Smooth muscle cell (in vitro differentiated cells): ENCODE data around the gene TPRG1L. TPM values are rescaled to one million over a fixed set of nuclear protein-coding genes. Genes with fewer than 3 reads are reported as not detected.

Source experiments
- DNase-seq: peaks from one replicate; lab custom pipeline; 2025; ENCODE audit not compliant: unreplicated experiment; lab: John Stamatoyannopoulos, UW
- H2AFZ ChIP-seq: fragments of 200-600 bp; sonication (generic); 2 replicates; pipeline ENCODE4 v1.6.0; 2016; ENCODE audit warnings: antibody characterized with exemption, low read depth, mild to moderate bottlenecking
- H3F3A ChIP-seq: fragments of 200-600 bp; sonication (generic); 2 replicates; pipeline ENCODE4 v1.6.0; 2017; ENCODE audit warnings: antibody characterized with exemption, low read depth
- H3K27ac ChIP-seq: fragments of 200-600 bp; sonication (generic); 2 replicates; pipeline ENCODE4 v1.5.1; 2016; ENCODE audit warnings: low read depth, mild to moderate bottlenecking
- H3K27me3 ChIP-seq: fragments of 200-600 bp; sonication (generic); 2 replicates; pipeline ENCODE4 v1.6.1; 2016; ENCODE audit warnings: low read depth, mild to moderate bottlenecking
- H3K36me3 ChIP-seq: fragments of 200-600 bp; sonication (generic); 2 replicates; pipeline ENCODE4 v1.5.1; 2016; ENCODE audit warnings: low read depth
- H3K4me1 ChIP-seq: fragments of 200-600 bp; sonication (generic); 2 replicates; pipeline ENCODE4 v1.5.1; 2016; ENCODE audit warnings: low read depth
- H3K4me2 ChIP-seq: fragments of 200-600 bp; sonication (generic); 2 replicates; pipeline ENCODE4 v1.6.0; 2016; ENCODE audit warnings: mild to moderate bottlenecking
- H3K4me3 ChIP-seq: fragments of 200-600 bp; sonication (generic); 2 replicates; pipeline ENCODE4 v1.5.1; 2016; ENCODE audit warnings: mild to moderate bottlenecking
- H3K79me2 ChIP-seq: fragments of 200-600 bp; sonication (generic); 2 replicates; pipeline ENCODE4 v1.6.0; 2016; ENCODE audit warnings: low read depth, mild to moderate bottlenecking
- H3K9ac ChIP-seq: fragments of 200-600 bp; sonication (generic); 2 replicates; pipeline ENCODE4 v1.6.0; 2016; ENCODE audit warnings: low read depth
- H3K9me3 ChIP-seq: fragments of 200-600 bp; sonication (generic); replicated peaks from 2 replicates; pipeline ENCODE4 v1.5.1; 2016; ENCODE audit warnings: low read depth
- H4K20me1 ChIP-seq: fragments of 200-600 bp; sonication (generic); 2 replicates; pipeline ENCODE4 v1.6.0; 2016; ENCODE audit warnings: low read depth
- CTCF ChIP-seq: fragments of 200-600 bp; sonication (generic); IDR thresholded peaks from 2 replicates; pipeline ENCODE4 v1.5.1; 2017; ENCODE audit warnings: borderline replicate concordance, mild to moderate bottlenecking, antibody characterized with exemption; ENCODE audit not compliant: insufficient read depth, poor library complexity, severe bottlenecking
- WGBS: methylation state at CpG from one replicate; pipeline ENCODE4 v1.1.7; 2016; ENCODE audit warnings: low lambda C conversion rate; 5-methylcytosine and 5-hydroxymethylcytosine counted together
- polyA plus RNA-seq: library from polyadenylated mRNA; unstranded; fragments of >200 nt; fragmentation: Nextera tagmentation; extraction: Ambion mirVana; gene quantifications from 2 replicates; pipeline ENCODE4 v1.2.1, GENCODE V29; 2016
- total RNA-seq: library from RNA; depleted of rRNA; stranded (reverse); fragments of >200 nt; gene quantifications from 2 replicates; pipeline ENCODE4 v1.2.3, GENCODE V29; 2014

Gene TPRG1L
- total and polyA plus RNA-seq, 2 experiments from 2014 or later = 20.7 to 35.0 TPM

GRCh38 chr1:3596663-3597598, 27.9 kb upstream of the TPRG1L start:
- Histone ChIP-seq H3K4me3 (no peak overlapping the region), H2AFZ (no peak overlapping the region)
- 93% methylated on average over 28 of the region's 29 CpGs for WGBS

GRCh38 chr1:3597599-3597964, 27.2 kb upstream of the TPRG1L start:
- TF ChIP-seq CTCF = no peak
- no peaks in the 10 kb centered on the region for H3K36me3 ChIP-seq
- no peaks in the 10 kb centered on the region for H3K27me3 ChIP-seq
- H4K20me1 ChIP-seq = no peaks in the 10 kb centered on the region
- H3K9me3 ChIP-seq = no peaks in the 10 kb centered on the region
- no peak overlapping the region for H2AFZ ChIP-seq
- peaks cover 17% of the 10 kb centered on the region for H3K4me1 ChIP-seq
- no peaks in the 10 kb centered on the region for H3K79me2 ChIP-seq
- WGBS = 83% methylated on average over 11 of the region's 11 CpGs
- no peak overlapping the region for H3K9ac ChIP-seq
- no peaks in the 10 kb centered on the region for H3F3A ChIP-seq
- no peak overlapping the region for H3K4me3 ChIP-seq
- no peak for DNase-seq
- no peak overlapping the region for H3K27ac ChIP-seq
- H3K4me2 ChIP-seq = no peak overlapping the region

More at GRCh38 chr1:3596663-3597598, 27.9 kb upstream of the TPRG1L start:
- H4K20me1 ChIP-seq = no peaks in the 10 kb centered on the region
- DNase-seq = no peak
- no peak overlapping the region for H3K27ac ChIP-seq
- no peak overlapping the region for H3K4me2 ChIP-seq
- H3K9ac ChIP-seq = no peak overlapping the region
- no peaks in the 10 kb centered on the region for H3K9me3 ChIP-seq
- H3K79me2 ChIP-seq = no peaks in the 10 kb centered on the region
- H3K36me3 ChIP-seq = no peaks in the 10 kb centered on the region
- no peaks in the 10 kb centered on the region for H3K27me3 ChIP-seq
- peaks cover 17% of the 10 kb centered on the region for H3K4me1 ChIP-seq
- no peak for TF ChIP-seq CTCF
- H3F3A ChIP-seq = no peaks in the 10 kb centered on the region

- no peaks in the 10 kb centered on the region for H3K36me3 ChIP-seq
- peaks cover 17% of the 10 kb centered on the region for H3K4me1 ChIP-seq
- no peak overlapping the region for H3K9ac ChIP-seq
- no peak overlapping the region for H3K4me2 ChIP-seq
- H4K20me1 ChIP-seq = no peaks in the 10 kb centered on the region
- no peak for DNase-seq
- no peaks in the 10 kb centered on the region for H3F3A ChIP-seq
- H3K9me3 ChIP-seq = no peaks in the 10 kb centered on the region
- no peak overlapping the region for H3K4me3 ChIP-seq
- TF ChIP-seq CTCF = no peak
- H3K27me3 ChIP-seq = no peaks in the 10 kb centered on the region
- no peak overlapping the region for H3K27ac ChIP-seq
- 71% methylated on average over 25 of the region's 26 CpGs for WGBS
- H3K79me2 ChIP-seq = no peaks in the 10 kb centered on the region
- H2AFZ ChIP-seq = no peak overlapping the region
These were observed 26.7 kb upstream of the TPRG1L start for GRCh38 chr1:3598051-3598491.
